HG02642 (cell line): ENCODE data around the gene PPP1R1B.

Source experiments
- ATAC-seq: cut with Tn5 transposase; IDR thresholded peaks from one replicate; pipeline ENCODE4 v1.9.1; 2021; ENCODE audit warnings: mild to moderate bottlenecking; ENCODE audit not compliant: unreplicated experiment, poor library complexity

Gene PPP1R1B

DNA sequence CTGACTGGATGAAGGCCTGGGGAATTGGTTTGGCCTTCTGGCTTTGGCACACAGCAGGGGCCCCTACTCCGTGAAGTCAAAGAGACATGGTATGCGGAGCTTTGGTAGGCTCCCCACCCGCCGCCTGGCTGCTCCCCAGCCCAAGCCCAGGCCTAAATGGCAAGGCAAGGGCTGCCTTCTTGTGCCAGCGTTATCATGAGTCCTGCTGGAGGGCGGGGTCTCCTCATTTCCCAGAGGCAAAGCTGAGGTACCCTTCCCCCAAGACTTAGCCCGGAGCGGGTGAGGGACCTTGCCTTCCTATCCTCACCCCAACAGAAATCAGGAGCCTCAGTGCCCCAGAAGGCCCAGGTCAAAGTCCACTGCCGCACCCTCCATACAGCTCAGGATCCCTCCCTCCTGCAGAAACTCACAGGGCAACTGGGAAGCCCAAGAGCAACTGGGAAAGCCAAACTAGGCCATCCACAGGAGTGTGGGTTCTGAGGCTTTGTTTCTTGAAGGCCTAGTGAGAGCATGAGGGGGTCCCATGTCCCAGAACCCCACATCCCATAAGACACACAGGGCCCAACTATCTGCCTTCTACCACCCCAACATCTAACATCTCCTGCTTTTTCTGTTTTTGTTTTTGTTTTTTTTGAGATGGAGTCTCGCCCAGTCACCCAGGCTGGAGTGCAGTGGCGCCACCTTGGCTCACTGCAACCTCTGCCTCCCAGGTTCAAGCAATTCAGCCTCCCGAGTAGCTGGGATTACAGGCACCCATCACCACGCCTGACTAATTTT is 51.8 kb downstream of the PPP1R1B start:
- ATAC-seq: no peak

DNA sequence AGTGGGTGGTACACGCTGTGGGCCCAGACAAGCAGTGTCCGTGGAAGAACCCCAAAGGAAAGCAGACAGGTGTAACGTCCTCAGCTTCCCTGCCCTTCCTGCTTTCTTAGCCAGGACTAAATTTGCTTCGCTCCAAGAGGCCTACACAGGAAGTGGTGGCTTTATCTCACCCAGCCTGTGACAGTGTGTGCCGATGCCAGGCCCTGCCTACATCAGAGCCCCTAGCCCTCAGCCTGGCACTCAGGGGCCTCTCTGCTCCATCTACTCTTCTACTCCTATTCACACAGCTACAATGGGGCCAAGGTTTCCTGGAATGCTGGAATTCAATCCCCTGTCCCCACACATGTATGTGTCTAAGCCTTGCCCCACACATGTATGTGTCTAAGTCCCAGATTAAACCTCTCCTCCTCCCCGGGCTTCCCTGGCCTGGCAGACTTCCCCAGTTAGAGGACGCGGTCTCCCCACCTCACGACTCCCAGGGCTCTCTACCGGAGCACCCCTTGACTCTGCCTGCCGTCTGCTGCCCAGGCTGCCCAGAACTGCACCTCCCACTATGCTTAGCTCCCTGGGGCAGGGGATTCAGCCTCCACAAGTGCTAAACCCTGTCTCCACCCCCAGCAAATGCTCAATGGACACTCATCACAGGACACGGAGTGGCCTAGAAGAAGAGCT is 52.9 kb downstream of the PPP1R1B start:
- no peak for ATAC-seq

DNA sequence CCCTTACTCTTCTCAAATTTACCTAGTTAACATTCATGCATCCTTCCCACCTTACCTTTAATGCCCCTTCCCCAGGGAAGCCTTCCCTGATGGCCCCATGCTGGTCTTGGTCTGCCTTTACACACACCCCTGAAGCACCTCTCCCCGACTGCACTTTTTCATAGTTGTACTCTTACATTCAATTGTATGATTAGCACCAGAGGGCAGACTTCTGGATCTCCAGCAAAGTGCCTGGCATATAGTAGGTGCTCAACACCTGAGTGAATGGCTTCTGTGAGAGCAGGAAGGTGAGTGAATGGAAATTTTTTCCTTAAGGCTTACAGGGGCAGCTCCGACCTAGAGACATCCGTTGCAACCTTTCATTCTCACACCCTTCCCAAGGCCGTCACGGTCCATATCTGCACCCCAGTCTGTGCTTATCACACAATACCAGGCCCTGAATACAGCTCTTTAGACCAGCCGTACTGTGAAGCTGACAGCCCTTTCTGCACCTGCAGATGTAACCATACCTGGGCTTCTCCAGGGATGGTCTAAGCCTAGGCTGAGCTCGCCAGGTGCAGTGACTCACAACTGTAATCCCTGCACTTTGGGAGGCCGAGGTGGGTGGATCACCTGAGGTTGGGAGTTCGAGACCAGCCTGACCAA is 56.7 kb downstream of the PPP1R1B start:
- no peak for ATAC-seq

GRCh38 chr17:39684369-39685192 is 57.8 kb downstream of the PPP1R1B start:
- ATAC-seq: no peak
